Endothelial cell of coronary artery (primary cell): ENCODE measurements around the gene AP1AR. TPM values are rescaled to one million over a fixed set of nuclear protein-coding genes. Genes with fewer than 3 reads are reported as not detected.

Experiments
- total RNA-seq: library from RNA; depleted of rRNA; stranded (reverse); fragments of >200 nt; gene quantifications from 2 replicates; pipeline ENCODE4 v1.2.3, GENCODE V29; 2014

AP1AR gene, protein sequence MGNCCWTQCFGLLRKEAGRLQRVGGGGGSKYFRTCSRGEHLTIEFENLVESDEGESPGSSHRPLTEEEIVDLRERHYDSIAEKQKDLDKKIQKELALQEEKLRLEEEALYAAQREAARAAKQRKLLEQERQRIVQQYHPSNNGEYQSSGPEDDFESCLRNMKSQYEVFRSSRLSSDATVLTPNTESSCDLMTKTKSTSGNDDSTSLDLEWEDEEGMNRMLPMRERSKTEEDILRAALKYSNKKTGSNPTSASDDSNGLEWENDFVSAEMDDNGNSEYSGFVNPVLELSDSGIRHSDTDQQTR
- 32.7 and 37.3 TPM in 2 replicates for total RNA-seq

DNA sequence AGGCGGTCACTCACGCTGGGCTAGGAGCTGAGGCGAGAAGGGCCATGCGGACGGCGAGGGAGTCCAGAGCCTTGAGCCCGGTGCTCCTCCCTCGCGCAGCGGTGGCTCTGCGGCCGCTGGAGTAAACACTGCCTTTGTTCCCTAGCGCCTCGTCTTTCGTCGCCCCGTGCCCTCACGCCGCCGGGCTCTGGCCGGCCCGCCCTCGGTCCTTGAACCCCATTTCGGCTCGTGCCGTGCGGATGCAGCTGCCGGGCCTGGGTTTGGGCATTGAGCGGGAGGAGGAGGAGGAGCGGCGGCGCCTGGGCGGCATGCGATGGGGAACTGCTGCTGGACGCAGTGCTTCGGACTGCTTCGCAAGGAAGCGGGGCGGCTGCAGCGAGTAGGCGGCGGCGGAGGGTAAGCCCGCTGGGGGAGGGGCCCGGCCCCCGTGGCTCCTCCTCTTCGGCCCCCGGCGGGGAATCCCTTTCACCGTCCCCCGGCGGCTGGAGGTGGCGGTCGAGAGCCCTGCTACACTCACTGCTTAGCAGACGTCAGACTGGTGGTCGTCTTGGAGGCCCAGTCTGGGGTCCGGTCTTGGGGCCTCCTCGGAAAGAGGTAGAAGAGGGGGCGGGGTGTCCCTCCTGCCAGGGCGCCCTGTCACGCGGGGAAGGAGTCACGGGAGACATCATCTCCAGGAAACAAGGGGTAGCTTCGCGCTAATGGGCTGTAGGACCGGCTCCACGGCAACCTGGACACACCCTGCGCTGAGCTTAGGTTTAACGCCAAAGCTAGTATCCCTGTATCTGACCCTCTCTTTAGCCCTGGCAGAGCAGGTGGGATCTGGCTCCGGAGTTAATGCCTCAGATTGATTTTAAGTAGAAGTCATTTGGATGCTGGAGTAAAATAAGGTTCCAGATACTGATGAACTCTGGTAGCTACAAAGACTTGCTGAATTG, at the start of gene AP1AR:
Gene AP1AR, plus strand, starts transcription at position 9 of the 935 bp plus-strand sequence. Its CDS starts 305 bp downstream, at position 314.

DNA sequence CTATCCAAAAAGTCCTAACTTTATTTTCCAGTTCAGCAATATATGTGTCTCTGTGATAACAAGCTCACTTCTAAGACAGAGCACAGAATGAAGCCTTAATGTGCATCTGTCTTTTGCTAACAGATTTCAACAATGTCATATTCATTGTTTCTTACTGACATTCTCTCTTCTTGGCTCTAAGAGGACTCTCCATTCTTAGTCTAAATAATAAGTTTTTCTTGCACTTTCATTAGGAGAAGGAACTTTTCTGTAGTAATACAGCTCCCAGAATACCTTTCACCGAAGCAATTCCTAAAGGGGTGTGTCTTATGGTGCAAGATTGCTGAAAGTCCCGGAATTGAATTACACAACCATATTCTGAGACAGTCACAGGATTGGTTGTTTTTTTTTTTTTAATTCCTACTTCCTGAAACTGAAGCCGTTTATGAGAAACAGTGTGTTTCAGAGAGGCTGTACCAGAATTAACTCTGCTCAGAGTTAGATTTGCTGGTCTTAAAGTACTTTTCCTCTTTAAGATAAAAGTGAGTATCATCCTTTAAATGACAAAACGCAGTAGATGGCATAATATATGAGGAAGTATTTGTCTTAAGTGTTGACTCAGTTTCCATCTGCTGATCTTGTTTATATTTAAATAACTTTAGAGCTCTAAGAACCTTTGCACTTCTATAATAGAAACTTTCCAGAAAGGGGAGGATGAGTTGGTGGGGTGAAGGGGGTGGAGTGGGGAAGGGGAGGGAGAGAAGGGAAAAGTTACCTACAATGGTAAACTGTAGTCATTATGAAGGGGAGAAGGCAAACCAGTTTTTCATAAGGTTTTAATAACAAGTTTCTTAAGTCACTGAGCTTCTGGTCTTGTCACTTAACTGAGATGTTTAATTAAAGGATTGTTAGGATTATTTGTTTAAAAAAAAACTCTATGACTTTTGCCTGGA, 65.6 kb downstream of the AP1AR start, which contains the start of gene ALPK1:
Gene ALPK1, plus strand, starts transcription at position 421 of the 932 bp plus-strand sequence.

Other genes with a start within 250 kb of the AP1AR start
- gene FAM241A, start 86.3 kb upstream of the AP1AR start, total RNA-seq, result 7.2 and 9.7 TPM in 2 replicates
- gene TIFA, start 54.1 kb downstream of the AP1AR start, total RNA-seq, result 9.6 and 10.4 TPM in 2 replicates
- 8.3 and 11.0 TPM in 2 replicates for gene ALPK1, start 65.6 kb downstream of the AP1AR start, total RNA-seq